GM21515 (cell line): ENCODE data around the gene ZNF189.

Experiments
- ATAC-seq: cut with Tn5 transposase; IDR thresholded peaks from one replicate; pipeline ENCODE4 v1.9.1; 2021; ENCODE audit not compliant: unreplicated experiment

Gene ZNF189

DNA sequence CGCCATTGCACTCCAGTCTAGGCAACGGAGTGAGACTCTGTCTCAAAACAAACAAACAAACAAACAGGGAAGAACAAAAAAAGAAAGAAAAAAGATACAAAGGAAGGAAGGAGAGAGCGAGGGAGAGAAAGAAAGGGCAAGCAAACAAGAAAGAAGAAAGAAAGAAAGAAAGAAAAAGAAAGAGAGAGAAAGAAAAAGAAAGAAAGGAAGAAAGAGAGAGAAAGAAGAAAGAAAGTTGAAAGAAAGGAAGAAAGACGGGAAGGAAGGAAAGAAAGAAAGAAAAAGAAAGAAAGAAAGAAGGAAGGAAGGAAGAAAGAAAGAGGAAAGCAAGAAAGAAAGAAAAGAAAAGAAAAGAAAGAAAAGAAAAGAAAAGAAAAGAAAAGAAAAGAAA, 50.0 kb downstream of the ZNF189 start:
- ATAC-seq, result no peak

DNA sequence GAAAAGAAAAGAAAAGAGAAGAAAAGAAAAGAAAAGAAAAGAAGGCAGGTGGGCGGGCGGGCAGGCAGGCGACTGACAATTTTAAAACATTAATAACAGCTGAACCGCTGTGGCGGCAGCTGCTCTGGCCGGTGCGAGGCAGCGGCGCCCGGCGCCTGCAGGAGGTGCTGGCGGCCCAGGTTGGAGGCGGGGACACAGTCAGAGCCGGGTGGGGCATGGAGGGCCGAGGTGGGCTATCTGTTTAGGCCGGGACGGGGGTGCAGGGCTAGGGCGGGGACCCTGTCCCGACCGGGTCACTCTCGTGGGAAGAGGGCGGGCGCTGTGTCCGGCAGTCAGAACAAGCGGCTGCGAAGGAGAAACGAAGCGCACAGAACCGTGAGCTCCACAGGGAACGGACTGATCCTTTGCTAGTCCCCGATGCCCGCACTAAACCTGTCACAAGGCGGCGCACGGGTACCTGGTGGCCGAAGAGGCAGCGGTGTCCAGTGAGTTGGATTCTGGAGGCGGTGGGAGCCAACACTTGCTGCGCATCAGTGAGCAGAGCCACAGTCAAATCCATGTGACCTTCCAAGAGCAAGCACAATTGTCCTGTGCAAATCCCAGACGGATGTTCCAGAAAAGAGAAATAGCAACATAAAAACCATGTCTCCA, 50.5 kb downstream of the ZNF189 start:
- ATAC-seq, result peak; percentile 98

DNA sequence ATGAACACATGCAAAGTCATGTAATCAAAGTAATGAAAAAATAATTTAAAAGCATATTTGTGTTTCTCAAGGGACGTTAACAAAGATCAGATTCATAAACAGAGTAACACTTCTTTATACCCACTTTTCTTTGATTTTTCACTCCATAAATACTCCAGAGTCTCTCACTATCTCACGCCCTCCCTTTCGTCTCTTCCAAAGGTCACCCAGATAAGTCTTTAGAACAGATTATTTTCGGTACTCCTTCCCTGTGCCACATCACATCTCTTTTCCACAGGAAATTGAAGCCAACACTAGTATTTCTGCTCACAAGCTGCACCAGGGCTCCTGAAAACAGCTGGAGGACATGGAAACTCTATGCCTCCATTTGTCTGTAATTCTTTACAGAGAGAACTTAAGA, 52.3 kb downstream of the ZNF189 start:
- ATAC-seq, result no peak

DNA sequence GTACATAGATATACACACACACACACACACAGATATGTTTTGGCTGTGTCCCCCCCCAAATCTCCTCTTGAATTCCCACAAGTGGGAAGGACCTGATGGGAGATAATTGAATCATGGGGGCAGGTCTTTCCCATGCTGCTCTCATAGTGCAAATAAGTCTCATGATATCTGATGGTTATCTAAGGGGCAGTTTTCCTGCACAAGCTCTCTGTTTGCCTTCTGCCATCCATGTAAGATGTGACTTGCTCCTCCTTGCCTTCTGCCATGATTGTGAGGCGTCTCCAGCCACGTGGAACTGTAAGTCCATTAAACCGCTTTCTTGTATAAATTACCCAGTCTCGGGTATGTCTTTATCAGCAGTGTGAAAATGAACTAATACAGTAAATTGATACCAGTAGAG, 52.8 kb downstream of the ZNF189 start:
- no peak for ATAC-seq

DNA sequence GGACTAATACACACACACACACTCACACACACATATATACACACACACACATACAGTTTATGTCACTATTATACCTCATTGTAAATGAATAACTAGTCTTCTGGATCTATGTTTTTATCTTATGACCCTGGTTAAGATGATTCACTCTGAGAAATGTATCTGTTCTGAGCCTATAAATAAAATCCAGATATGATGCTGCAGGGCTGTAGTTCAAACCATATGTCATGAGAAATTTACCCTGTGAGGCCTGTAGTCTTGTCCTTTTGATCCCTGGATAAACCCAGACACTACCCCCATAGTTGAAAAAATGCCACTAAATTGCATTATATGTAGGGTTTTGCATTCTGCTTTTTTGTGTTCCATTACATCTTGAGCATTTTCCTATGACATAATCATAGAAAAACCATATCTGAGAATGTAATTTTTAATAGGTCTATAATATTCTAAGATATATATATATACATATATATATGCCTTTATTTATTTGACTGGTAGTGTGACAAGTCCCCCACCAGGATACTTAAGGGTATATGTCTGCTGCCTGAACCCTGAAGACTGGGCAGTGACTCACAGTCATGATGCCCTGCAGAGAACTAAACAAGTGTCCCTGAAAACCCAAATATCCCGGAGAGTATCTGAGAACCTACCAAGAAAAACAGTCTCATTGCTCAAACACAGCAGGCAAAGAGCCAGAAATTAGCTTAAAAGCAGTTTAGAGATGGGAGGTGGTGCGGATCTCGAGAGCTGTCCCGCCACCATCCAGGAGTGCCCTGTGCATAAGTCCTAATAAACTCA, 55.3 kb downstream of the ZNF189 start:
- no peak for ATAC-seq

DNA sequence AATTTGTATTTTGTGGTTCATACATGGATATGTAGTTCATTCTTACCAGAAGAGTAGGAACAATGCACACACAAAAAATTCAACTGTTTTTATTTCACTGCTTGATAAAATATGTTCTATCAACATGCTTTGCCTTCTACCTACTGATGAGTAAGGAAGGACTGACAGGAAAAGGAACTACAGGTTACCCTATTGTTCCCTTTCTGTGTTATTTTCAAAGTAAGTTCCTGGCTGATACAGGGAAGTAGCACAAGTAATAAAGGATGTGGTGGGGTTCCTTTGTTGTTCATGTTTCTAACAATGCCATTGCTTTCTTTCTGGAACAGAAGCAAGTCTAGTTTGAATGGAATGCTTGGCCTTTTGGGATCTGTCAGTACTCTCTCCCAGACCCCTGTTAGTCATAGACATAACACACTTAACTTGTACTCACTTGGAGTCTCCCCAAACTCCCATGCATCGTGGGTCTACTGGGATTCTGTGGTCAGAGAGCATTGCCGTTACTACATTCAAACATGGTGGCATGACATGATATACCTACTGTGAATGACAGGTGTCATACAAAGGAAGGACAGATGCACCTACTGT, 57.1 kb downstream of the ZNF189 start:
- no peak for ATAC-seq

DNA sequence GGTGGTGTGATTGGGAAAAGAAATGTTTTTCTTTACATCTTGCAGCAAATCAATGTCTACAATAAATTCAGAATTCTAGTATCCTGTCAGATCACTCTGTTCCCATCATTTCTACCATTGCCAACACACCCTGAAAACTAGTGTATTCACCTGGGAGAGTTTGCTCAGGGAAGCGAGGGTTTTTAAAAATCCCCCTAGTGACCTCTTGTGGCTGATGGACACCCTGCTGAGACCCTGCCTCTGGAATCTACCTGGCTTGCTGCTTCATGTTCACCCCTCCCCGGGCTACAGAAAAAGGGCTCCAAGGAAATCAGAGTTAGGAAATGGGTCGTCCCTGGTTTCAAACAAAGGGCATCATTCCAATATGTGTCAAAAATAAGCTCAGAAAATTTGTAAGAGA, 58.4 kb downstream of the ZNF189 start:
- ATAC-seq, result no peak

DNA sequence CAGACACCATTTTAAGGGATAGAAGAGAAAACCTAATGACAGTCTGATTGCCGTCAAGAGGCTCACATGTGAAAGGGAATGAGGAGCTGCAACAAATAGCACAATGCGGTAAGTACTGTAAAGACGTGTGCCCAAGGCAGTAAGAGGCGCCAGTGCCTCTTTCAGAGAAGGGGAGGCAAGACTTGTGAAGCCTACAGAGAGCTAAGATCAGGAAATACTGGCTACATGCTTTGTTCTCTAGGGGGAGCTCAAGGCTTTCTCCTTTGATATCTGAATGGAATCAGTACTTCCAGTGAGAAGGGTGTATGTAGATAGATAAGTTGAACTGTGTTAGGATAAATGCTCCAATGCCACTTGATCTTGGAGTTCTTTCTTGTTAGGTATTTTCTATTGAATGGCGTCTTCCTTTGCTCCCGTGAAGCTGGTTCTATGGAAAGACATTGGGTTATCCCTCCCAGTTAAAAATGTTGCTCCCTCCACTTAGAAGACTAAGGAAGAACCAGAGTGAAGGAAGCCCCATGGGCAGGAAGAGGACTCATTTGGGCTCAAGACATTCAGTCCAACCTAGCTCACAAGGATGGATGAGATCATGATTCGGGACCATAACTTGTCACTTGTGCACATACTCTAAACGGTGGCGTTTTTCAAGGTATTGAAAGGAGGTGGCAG, 60.4 kb downstream of the ZNF189 start:
- ATAC-seq, result peak; percentile 91
